Hematopoietic multipotent progenitor cell (in vitro differentiated cells): ENCODE data around the gene PLA2G2C. TPM values are rescaled to one million over a fixed set of nuclear protein-coding genes. Genes with fewer than 3 reads are reported as not detected.
A peak's percentile ranks its signal among the peaks of the same experiment; 100 is the strongest.

Source experiments
- DNase-seq, 3 donors: peaks; one replicate each; pipeline ENCODE4 v3.0.0-alpha.2; 2011 to 2015; ENCODE audit warnings: low read depth in 2 of 3, low spot score in 2 of 3
- total RNA-seq: library from RNA; depleted of rRNA; stranded (reverse); fragments of >200 nt; gene quantifications from one replicate; pipeline ENCODE4 v1.2.3, GENCODE V29; 2012

Gene PLA2G2C
- total RNA-seq, 1 donor: not detected

DNA sequence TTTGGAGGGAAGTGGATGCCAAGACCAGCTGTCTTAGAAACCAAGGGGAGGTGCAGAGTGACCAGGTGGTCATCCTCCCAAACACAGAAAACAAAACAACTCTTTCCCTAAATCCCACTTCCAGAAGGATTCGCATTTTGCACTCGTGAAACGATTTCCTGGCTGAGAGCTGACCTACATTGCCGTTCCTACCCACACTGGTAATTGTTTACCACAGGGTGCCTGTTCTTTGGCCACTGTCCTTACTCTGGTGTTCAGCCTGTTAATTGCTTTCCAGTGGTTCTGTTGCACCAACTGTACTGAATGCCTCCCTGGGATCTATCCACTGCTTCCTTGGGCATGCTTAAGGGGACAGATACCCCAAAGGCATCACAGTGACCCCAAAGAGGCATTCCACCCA lies 23.2 kb upstream of the PLA2G2C start:
- DNase-seq: no peak

DNA sequence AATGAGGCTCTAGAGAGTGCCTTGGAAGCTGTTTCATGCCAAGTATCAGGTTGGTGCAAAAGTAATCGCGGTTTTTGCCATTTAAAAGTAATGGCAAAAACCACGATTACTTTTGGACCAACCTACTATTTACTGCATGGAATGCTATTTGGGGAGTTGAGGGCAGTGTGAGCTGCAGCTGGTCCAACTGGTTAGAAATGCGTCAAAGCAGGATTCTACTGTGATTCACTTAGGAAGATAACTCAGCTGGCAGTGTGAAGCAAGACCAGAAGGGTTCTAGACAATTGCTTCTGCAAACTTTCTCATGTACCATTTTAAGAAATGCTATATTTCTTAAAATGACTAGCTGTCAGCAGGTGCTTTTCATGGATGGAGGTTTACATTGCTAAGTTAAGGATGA lies 21.2 kb upstream of the PLA2G2C start:
- DNase-seq: no peak

DNA sequence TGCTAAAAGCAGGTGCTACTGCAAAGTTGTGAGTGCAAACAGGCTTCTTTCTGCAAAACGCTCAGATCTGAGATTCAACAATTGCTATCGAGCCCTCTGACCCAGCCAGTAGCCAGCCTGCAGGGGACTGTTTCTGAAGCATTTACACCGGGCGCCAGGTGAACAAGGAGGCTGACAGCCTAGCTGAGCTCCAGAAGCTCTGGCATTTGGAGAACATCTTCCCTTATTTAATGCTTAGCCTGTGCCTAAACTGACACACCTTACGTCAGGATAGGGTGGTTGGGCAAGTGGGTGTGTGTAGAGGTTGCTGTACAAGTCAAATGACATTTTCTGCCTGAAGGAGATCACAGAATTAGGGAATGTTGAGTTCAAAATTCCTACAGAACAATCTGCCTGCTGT lies 15.8 kb upstream of the PLA2G2C start:
- no peak for DNase-seq

DNA sequence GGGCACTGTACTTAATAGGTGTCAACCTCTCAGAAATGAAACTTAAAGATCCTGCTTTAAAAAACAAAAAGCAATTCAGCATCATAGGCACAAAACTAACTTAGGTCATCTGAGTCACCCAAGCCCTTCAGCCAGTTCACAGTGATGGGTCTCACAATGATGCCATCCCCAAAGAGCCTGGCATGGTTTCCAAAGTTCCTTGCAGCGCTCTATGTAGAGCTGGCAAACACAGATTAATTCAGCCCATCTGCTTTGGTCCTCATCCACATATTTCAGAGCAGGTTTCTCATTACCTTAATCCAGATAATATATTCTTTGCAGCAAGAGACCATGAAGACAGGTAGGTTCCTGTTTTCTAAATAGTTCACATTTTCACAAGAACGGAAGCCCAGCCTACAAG lies 14.6 kb upstream of the PLA2G2C start:
- DNase-seq: no peak

DNA sequence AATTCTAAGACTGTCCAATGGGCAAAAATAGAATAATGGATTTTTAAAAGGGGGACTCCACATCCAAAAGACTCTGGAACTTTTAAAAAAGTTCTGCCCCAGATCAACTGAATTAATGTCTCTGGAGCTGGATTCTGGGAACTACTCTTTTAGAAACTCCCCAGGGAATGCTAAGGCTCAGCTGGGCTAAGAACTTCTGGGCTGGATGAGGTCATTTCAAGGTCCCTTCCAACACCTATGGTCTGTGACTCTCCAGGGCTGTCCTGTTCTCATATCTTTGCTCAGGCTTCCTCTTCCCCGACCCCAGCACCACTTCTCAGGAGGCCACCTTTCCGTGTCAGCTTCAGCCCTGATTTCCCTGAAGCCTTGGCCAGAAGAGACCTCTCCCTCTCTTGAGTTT lies 13.5 kb upstream of the PLA2G2C start:
- DNase-seq: no peak

DNA sequence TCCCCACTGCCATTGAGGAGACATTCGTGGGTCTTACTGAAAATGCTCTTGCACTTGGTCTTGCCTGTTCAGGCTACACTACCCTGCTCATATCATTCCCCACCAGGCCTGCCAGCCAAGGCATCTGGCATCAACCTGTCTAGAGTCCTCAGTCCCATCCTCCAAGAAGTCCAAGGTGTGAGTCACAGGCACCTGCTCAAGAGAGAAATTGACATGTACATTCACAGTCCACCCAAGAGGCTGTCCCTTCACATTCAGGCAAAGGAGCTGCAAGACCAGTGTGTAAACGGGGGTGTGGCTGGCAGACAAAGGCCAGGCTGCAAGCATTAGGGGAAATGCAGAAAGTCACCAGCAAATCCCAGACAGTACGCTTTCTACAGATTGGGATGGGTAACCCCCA lies 13.1 kb upstream of the PLA2G2C start:
- no peak for DNase-seq

DNA sequence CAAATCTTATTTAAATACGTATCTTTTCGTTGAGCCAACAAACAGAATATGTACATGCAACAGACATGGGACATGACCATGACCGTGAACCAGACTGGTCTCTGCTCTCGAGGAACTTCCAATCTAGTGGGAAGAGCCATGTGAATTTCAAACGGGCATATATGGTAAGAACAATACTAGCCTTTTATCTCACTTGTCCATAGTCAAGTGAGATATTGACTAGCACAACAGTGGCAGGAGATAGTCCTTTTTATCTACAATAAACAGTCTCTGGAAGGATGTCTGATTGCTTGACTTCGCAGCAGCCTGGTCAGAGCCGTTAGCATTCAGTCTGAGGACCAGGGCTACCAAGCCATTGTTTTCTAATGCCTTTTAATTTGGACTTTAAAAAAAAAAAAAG lies 12.6 kb upstream of the PLA2G2C start:
- DNase-seq: no peak

DNA sequence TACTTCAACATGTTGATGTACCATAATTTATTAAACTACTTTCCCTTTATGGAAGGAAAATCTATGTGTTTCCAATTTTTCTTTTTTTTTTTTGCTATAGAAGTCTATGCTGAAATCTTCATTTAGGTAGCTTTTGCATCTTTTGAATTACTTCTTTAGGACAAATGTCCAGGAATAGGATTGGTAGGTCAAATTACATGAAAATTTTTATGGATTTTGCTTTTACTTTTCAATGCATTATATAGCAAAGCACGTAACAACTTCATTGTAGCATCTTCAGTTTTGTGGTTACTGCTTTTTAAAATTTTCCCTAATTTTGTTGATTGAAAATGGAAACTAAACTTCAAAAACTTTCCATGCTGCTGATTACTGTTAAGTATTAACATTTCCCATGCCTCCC lies 12.0 kb upstream of the PLA2G2C start:
- DNase-seq: no peak

DNA sequence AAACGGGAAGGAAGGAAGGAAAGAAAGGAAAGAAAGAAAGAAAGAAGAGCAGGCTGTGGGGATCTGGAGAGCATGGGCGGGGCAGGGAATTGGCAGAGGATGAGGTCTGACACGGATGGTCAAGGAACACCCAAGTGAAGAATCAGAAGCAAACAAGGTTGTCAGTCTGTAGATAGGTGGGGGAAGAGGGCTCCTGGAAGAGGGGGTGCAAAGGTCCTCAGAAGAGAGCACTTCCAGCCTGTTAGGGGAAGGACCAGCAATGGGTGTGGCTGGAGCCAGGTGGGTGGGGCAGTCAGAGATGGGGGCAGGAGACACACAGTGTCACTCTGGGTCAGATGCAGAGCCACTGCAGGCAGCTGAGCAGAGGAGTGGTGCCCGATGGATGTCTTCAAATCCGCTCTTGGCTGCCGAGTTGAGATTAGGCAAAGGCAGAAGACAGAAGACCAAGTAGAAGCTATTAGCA lies 11.0 kb upstream of the PLA2G2C start:
- no peak for DNase-seq

DNA sequence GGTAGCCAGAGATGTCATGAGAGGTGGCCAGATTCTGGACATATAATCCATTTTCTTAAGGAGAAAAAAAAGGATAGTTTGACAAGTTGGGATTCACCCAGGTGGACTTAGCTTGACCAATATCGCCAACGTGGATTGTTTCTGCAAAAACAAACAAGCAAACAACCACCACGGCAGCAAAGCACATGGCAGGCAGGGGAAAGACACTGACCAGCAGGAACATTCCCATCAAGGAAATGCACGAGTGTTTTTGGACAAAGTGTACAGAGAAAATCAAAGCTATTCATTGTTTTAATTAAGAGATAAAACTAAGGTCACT lies 9.1 kb upstream of the PLA2G2C start:
- no peak for DNase-seq

DNA sequence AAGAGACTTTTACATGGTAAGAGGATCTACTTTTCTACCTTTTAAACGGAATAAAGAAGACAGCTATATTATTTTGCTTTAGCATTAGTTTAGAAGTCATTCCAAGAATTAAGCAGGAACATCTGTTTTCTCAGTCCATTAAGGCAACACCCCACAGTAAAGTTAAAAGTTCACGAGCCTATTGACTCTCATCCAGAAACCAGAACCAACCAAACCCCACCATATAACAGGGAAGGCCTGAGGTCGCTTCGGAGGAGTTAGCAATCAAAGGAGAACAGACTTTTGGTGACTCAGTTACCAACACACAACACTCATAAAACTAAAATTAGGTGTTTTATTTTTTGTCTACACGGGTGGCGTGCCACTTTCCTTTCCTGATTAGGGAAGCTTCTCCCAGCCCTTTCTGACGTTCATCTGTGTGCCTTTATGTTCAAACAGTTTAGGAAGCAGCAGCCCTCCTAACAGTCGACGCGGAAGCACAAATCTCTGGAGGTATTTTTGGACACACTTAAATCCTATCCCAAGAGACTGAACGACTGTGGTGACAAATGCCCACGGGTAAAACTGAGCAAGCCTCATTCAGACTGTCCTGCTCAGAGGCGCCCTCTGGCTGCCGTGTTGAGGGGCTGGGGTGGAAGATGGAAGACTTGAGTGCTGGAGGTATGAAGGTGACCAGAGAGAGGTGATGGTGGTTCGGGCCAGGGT lies 8.6 kb upstream of the PLA2G2C start:
- DNase-seq: peak; percentile 36 to 82 (median 43)

DNA sequence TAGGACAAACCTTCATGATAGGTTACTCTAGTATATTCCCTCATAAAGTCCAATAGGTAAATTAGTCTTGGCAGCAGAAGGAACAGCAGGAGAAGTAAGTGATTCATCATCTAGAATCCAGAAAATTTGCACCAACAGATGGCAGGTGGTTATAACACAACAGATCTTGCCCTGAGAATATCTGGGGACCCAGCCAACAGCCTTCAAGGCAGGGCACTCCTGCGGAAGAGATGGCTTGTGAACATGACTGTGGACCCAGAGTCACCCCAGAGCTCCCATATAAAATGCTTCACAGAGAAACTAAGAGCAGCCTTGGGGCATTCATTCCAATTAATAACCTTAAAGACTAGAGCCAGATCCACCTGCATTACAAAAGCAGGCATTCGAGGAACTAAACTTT lies 7.9 kb upstream of the PLA2G2C start:
- DNase-seq: no peak

DNA sequence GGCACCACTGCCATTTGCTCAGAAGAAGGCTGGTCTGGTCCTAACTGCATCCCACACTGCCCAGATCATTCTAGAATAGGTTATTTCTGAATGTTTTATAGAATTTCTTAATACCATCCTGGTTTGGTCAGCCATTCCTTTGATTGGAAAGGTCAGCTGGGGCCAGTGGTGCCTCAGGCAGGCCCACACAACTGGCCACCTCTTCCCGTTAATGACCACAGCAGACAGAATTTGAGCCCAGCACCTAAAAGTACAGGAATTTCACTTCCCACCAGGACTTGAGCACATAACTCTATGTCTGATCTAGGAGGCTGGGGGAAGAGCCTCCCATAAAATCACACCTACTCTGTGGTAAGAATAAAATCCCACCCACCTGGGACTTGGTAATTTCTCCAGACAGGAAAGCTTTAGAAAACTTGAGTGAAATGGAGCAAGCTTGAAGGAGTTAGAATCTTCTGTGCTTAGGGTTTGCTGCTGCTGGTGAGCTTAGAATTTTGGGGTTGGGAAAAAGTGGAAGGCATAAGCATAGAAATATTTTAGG lies 6.6 kb upstream of the PLA2G2C start:
- no peak for DNase-seq

DNA sequence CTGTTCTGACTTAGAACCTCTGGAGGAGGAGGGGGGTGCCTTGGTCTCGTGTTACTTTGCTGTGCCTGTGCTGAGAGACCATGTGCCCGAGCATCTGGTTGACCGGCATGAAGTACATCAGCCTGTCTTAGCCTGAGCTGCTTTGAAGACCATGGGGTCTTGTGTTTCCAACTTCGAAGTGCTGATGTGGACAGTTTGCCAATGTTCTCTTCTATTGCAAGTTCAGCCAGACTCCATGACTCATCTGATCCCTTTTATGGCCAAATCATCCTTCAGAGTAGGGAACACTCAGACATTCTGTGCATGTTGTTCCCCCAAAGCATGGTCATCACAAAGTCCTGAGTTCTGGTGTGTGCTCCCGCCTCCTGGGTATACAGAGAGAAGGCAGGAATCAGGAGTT lies 6.0 kb upstream of the PLA2G2C start:
- DNase-seq: no peak

DNA sequence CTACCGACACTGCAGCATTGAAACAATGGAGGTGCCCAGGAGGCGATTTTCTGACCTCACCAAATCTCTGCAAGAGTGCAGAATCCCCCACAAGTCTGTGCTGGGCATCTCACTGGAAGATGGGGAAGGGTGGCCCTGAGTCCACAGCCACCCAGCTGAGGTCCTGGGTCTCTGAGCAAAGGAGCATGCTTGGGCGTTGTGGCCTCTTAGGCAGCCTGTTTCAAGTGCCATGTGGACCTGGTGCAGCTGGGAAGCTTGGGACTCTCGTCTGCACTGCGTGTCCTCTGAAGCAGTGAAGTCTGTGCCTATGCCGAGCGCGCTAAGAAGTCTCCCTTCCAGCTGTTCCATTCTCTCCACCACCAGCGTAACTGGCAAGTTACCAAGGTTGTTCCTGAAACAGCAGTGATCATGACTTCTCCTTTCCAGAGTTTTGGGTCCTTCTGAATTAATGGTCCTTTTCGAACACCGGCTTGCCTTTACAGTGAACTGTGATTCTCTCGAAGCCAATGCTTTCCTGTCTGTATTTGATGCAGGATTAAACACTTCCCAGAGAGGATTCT lies 5.0 kb upstream of the PLA2G2C start:
- DNase-seq: no peak

DNA sequence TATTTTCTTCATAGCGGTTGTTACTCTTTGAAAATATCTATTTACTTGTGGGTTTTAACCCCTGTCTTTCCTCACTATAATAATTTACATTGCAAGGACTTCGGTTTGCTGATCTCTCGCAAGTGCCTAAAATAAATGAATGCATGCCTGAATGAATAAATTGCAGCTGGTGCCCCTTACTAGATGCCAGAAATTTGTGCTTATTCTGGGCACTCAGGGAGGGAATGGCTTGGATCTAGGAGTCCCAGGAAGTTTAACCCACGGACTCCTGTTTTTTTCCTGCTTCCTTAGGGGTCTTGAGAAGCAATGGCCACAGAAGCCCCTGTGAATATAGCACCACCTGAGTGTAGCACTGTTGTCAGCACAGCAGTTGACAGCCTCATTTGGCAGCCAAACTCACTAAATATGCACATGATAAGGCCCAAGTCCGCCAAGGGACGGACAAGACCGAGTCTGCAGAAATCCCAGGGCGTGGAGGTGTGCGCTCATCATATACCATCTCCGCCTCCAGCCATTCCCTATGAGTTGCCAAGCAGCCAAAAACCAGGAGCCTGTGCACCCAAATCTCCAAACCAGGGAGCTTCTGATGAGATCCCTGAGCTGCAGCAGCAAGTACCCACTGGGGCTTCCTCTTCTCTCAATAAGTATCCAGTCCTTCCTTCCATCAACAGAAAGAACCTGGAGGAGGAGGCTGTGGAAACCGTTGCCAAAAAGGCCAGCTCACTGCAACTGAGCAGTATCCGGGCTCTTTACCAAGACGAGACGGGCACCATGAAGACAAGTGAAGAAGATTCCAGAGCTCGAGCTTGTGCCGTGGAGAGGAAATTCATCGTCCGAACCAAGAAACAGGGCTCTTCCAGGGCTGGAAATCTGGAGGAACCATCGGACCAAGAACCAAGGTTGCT lies 4.2 kb upstream of the PLA2G2C start:
- no peak for DNase-seq

DNA sequence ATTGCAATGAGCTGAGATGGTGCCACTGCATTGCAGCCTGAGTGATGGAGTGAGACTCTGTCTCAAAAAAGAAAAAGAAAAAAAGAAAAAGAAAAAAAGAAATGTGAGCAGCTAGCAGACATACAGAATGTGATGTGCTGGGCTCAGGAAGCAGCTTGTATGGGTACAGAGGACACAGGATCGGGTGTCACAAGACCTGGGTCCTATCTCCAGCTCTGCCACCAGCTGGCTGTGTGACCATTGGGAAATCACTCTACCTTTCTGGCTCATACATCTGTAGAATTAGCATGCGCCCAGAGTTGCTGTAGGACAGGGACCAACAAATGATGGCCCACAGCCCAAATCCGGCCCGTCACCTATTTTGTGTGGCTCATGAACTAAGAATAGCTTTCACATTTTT lies 3.3 kb upstream of the PLA2G2C start:
- no peak for DNase-seq

DNA sequence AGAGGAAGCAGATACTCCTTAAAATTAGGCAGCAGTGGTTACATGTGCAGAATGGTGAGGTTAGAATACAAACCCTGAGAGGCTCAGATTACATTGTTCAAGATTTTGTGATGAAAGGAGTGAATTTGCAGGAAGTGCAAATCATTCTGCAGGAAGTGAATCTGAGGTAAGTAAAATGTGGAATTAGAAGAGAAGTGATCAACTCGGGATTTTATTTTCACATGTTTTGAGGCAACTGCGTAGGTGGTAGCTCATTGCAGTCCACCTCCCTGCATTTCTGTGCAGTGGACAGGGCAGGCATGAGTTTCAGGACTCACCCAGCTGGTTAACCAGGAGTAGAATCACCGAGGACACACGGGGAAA lies 2.1 kb upstream of the PLA2G2C start:
- DNase-seq: no peak

DNA sequence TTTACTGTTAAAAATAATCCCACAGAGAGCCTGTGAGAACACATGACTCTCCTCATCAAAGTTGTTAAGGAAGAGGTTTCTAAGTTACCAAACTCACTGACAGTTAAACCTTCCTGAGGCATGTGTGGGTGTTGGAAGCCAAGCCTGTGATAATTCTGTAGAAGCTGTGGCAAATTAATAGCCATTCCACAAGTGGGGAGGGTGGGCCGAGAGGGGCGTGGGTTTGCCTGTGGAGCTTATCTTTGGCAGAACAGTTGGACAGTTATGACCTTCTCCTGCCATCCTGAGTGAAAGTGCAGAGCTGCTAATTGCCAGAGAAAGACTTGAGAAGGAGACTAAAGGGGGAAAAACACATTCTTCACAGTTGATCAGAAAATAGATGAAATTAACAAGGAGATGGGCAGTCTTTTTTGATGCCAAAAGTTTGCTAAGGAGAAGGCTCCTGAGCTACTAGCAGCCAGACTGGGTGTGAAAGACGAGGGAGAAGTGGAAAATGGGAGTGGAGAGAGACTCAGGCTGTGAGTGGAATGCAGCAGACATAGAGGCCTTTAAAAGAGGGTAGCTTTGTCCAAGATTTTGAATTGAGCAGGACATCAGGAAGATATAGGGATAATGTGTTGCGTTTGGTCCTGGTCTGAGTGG lies 1.6 kb upstream of the PLA2G2C start:
- no peak for DNase-seq

DNA sequence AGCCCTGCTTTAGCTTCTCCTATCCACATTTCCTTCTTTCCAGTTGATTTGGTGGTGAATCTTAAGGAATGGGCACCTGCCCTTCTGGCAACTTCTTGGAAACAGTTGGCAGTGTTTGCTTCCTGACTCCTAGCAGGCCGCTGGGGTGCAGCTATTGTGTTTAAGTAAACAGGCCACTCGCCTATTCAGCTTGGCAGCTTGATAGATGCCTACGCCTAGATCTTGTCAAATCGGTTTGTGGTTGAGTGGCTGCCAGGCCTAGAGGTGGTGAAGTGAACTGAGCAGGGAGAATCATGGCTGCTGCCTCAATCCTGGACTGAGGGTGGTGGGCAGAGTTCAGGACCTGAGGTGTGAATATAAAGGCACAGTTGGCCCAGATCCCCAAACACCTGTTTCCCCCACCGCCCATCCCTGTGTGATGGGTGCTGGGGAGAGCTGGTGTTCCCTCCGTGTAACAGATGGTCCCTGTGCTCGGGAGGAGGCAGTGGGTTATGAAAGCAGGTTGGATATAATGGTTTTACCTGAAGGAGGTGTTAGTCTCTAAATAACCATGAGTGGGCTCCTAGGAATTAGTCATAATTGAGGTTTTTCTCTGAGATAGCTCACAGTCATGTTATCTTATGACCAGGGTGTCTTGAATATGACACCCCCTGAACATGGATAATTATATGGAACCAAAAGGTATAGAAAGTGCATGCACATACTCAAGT lies 940 bp upstream of the PLA2G2C start:
- DNase-seq: peak in 1 of 3 donors; percentile 22
